Stimulated activated CD4-positive, alpha-beta T cell treated with anti-CD3 and anti-CD28 coated beads, Interleukin-1b, Interleukin-23, amount 100 ng/mL, for 48 hours (primary cell): Measurements from ENCODE around the gene PRKD3.
"Not testable (repeated sequence)": the region's sequence is repeated elsewhere in the genome, so short reads cannot be mapped to it uniquely, and the experiment has no call there.

Source experiments
- DNase-seq: peaks from one replicate; pipeline ENCODE4 v3.0.0-alpha.2; 2020

The PRKD3 gene

GRCh38 chr2:37306024-37306423 lies 18.6 kb downstream of the PRKD3 start:
- no peak for DNase-seq

GRCh38 chr2:37302701-37303252 lies 21.9 kb downstream of the PRKD3 start:
- no peak for DNase-seq

- DNase-seq: no peak
Measured at GRCh38 chr2:37301408-37301807, 23.2 kb downstream of the PRKD3 start.

GRCh38 chr2:37300578-37300977 lies 24.1 kb downstream of the PRKD3 start:
- DNase-seq: no peak

GRCh38 chr2:37300146-37300545 lies 24.5 kb downstream of the PRKD3 start:
- no peak for DNase-seq

- no peak for DNase-seq
Measured at GRCh38 chr2:37297632-37298031, 27.0 kb downstream of the PRKD3 start.

GRCh38 chr2:37295469-37296073 lies 29.1 kb downstream of the PRKD3 start:
- DNase-seq: no peak

GRCh38 chr2:37294858-37295257 lies 29.8 kb downstream of the PRKD3 start:
- not testable (repeated sequence) for DNase-seq

- no peak for DNase-seq
Measured at GRCh38 chr2:37291680-37292079, 33.0 kb downstream of the PRKD3 start.

GRCh38 chr2:37287966-37288365 lies 36.7 kb downstream of the PRKD3 start:
- DNase-seq: no peak

- no peak for DNase-seq
Measured at GRCh38 chr2:37284381-37284780, 40.3 kb downstream of the PRKD3 start.

GRCh38 chr2:37283207-37283606 lies 41.4 kb downstream of the PRKD3 start:
- DNase-seq: no peak

- DNase-seq: no peak
Measured at GRCh38 chr2:37282746-37283145, 41.9 kb downstream of the PRKD3 start.

- no peak for DNase-seq
Measured at GRCh38 chr2:37281916-37282315, 42.7 kb downstream of the PRKD3 start.

GRCh38 chr2:37276291-37276690 lies 48.3 kb downstream of the PRKD3 start:
- no peak for DNase-seq
